ENCODE measurements around the gene HYI.
"Not testable (repeated sequence)": the region's sequence is repeated elsewhere in the genome, so short reads cannot be mapped to it uniquely, and the experiment has no call there.

HYI gene

DNA sequence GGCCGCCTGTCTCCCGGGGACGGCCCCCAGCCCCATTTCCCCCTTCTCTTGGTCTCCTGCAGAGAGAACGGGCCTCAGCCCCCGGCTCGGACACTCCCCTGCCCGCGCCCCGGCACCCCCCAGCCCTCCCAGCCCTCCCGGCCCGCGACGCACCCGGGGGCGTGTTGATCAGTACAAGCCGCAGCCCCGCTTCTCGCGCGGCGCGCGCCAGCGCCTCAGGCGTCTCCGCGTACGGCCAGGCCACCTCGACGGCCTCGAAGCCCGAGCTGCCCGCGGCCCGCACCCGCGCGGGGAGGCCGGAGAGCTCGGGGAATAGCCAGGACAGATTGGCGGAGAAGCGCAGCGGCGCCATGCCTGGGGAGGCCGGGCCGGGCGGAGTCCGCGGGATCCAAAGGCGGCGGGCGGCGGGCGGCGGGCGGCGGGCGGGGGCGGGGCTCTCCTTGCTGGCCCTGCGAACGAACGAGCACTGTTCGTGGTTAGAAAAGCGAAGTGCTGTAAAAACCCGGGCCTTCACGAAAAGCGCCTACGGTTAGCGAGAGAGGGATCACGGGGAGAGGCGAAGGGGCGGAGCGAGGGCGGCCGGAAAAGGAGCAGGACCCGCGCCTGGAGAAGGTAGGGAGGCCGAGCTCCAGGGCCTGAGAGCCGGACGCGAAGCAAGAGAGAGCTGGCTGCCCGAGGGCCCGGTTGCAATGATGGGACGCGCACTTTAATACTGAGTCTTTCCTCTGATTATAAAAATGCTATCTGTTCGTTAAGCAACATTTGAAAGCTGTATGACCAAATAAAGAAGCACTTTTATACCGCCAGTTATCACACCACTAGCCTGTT is at the start of gene HYI:
TSS of gene HYI (minus strand) at position 490 of the 828 bp plus-strand sequence. CDS start at position 352, 138 bp downstream.
- DNase-seq = peak; percentile 69

DNA sequence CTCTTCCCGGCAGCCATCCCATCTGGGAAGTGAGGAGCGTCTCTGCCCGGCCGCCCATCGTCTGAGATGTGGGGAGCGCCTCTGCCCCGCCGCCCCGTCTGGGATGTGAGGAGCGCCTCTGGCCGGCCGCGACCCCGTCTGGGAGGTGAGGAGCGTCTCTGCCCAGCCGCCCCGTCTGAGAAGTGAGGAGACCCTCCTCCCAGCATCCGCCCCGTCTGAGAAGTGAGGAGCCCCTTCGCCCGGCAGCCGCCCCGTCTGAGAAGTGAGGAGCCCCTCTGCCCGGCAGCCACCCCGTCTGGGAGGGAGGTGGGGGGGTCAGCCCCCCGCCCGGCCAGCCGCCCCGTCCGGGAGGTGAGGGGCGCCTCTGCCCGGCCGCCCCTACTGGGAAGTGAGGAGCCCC is 48.1 kb upstream of the HYI start:
- not testable (repeated sequence) for DNase-seq

DNA sequence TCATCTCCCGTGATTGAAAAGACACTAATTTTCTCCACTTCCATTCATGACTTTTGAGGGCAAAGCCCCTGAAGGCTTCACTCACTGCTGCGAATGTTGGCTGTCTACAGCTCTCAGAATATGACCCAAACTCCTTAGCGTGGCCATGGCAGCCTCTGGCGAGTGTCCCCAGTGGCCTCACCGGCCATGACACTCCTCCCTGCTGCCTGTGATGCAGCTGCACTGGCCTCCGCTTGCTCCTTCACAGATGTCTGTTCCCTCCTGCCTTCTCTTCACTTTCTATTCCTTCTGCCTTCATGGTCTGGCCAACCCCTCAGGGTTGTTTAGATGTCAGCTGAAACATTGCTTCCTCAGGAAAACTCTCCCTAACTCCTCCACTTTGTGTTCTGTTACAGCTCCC is 46.2 kb upstream of the HYI start:
- DNase-seq = no peak

DNA sequence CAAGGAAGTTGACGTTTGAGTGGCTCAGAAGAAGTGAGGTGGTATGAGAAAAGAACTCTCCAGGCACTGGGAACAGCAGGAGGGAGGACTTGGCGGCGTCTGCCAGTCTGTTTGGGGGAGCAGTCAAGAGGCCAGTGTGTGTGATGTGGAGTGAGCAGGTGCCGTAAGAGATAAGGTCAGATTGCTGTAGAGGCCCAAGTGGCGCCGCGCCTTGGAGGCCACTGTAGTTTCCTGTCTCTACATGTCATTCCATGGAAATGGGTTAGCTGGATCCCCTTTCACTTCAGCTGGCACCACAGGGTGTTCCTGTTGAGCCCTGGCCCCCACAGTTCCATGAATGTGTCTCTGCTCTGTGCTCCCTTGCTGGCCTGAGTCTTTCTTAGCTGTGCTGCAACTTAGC is 41.5 kb upstream of the HYI start:
- no peak for DNase-seq

DNA sequence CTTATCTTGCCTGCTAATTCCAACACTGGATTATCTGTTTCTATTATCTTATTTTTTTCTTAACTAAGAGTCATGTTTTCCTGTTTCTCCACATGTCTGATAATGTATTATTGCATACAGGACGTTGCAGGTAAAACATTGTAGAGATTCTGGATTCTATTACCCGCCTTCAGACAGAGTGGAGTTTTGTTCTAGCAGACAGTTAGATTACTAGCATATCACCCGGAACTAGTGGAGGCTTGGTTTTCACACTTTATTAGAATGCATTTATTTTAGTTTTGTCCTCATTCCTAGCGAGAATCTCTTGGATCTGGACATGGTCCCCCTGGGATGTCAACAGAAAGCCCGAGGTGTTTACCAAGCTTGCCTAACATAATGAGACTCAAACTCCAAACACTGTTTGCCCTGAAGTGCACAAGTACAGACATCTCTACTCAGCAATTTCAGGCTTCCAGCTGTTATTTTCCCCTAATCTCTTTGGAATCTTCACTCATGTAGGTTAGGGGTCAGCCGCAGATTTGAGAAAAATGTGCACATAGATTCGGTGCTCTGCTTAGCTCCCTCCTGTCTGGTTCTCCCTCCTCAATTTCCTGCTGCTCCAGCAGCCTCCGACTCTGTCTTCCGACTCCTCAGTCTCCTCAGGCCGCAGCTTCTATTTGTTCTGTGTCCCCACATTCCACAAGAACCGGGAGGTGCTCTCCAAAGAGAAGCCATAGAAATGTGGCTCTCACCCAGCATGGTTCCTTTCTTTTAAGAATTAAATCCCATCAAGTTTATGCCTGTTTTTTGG is 40.1 kb upstream of the HYI start:
- no peak for DNase-seq

DNA sequence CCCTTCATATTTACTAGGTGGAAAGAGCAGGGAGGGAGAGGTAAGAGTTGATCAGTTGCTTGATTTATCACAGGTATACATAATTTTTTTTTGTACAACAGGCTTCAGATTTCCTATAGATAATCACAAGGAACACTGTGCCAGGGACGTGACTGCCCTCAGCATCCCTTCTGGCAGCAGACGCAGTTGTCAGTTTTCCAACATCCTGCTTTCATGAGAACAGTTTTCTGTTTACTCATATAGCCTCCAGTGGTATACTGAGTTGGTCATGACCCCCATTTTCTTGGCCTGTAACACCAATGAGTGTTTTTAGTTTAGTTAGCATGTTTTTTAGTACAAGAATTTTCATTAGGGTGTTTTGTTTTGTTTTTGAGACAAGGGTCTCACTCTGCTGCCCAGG is 39.1 kb upstream of the HYI start:
- DNase-seq = no peak

DNA sequence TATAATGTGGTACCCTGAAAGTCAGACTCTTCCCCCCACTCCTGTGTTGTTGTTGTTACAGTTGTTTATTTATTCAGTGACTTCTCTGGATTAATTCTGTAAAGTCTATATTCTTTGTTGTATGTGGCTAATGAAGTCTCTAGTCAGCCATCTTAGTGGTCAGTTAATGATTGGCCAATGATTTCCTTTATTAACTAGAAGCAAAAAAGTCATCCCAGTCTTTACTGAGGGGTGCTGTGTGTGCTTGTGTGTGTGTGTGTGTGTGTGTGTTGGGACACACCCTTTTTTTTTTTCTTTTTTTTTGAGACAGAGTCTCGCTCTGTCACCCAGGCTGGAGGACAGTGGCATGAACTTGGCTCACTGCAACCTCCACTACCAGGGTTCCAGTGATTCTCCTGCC is 37.3 kb upstream of the HYI start:
- DNase-seq = no peak

DNA sequence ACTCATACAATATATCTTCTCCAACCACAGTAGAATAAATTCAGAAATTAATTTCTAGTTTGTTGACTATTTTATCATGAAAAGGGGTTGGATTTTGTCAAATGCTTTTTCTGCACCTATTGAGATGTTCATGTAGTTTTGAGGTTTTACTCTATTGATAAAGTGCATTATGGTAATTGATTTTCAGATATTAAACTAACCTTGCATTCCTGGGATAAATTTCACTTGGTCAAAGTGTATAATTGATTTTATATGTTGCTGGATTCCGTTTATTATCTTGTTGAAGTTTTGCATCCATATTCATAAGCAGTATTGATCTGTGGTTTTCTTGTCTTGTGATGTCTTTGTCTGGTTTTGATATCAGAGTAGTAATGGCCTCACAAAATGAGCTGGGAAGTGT is 34.4 kb upstream of the HYI start:
- no peak for DNase-seq

DNA sequence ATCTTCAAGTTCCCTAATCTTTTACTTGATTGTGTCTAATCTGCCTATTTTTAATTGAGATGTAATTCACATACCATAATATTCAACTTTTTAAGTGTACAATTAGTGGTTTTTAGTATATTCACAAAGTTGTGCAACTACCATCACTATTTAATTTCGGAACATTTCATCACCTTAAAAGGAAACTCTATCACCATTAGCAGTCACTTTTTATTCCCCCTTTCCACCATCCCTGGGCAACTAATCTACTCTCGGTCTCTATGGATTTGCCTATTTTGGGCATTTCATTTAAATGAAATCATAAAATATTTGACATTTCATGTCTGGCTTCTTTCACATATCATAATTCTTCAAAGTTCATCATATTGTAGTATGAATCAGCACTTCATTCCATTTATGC is 30.6 kb upstream of the HYI start:
- DNase-seq = no peak

DNA sequence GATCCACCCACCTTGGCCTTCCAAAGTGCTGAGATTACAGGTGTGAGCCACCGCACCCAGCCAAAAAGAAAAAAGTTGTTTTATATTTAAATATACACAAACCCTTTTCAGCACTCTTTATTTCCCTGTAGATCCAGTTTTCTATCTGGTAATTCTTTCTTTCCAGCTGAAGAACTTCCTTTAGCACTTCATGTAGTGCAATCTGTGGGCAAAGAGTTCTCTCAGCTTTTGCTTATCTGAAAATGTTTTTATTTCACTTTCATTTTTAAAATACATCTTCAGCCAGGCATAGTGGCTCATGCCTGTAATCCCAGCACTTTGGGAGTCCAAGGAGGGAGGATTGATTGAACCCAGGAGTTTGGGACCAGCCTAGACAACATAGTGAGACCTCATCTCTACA is 28.5 kb upstream of the HYI start:
- no peak for DNase-seq

- DNase-seq = no peak
Measured at GRCh38 chr1:43481491-43481890, 27.8 kb upstream of the HYI start.

GRCh38 chr1:43479414-43479813 is 25.7 kb upstream of the HYI start:
- no peak for DNase-seq

- no peak for DNase-seq
Measured at GRCh38 chr1:43477716-43478115, 24.0 kb upstream of the HYI start.

- not testable (repeated sequence) for DNase-seq
Measured at GRCh38 chr1:43475611-43476401, 22.1 kb upstream of the HYI start.

DNA sequence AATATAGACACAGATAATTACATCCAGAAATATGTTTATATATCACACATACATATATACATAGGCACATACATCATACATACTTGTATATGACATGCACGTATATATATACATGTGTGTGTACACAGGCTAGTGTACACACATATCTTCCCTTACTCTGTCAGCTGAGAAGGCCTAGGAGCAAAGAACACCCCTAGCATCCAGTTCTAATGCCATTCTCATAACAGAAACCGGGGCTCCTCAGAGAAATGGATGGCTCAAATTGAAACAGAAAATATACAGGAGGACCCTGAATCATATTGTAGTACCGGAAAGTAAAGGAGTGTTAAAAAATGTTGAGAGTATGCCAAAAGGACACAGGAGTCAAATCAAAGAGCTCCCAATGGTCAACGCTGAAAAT is 19.7 kb upstream of the HYI start:
- DNase-seq = no peak

GRCh38 chr1:43472463-43473151 is 18.9 kb upstream of the HYI start:
- DNase-seq = not testable (repeated sequence)

DNA sequence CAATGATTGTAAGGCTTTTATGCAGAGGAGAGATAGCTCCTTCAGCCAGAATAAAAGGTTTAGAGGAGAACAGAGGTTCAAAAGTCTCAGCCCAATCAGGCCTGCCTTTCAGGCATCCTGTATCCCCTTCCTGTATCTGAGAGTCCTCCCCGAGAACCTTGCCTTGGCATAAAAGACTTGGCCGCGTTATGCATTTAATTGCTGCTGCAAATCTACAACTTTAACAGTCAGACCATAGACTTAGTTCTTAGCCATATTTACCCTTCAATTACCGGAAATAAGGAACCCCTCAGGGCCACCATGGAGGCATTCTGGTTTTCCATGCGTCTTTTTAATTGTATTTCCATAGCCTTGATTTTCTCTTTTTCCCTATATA is 18.3 kb upstream of the HYI start:
- DNase-seq = no peak

GRCh38 chr1:43469932-43470331 is 16.2 kb upstream of the HYI start:
- no peak for DNase-seq

- no peak for DNase-seq
Measured at GRCh38 chr1:43468414-43468813, 14.7 kb upstream of the HYI start.

GRCh38 chr1:43466403-43466802 is 12.7 kb upstream of the HYI start:
- no peak for DNase-seq

- DNase-seq = no peak
Measured at GRCh38 chr1:43465505-43466067, 11.9 kb upstream of the HYI start.

DNA sequence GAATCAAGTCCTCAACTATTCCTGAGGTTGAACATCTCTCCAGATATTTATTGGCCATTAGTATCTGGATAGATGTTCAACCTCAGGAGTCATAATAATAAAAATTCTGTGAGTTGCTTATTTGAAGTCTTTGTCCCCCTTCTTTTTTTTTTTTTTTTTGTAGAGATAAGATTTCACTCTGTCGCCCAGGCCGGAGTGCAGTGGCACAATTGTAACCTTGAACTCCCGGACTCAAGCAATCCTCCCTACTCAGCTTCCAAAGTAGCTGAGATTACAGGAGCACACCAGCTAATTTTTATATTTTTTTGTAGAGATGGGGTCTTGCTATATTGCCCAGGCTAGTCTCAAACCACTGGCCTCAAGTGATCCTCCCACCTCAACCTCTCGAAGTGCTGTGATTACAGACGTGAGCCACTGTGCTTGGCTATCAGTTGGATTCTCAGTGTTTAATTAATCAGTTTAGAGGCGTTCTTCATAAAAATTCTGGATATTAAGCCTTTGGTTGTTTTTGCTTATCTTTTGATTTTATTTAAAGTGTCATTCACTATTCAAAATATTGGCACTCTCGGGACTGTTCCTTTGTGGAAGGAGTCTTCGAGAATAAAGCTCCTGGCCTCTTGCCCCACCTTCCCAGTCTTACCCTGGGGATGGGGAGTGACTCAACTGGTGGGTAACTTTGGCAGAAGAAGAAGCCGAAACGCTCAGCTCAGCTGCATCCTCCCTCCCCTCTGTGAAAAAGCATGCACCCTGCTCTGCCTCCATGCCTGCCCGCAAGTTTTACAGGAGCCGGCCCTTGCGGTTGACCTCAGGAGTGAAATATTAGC is 11.2 kb upstream of the HYI start:
- no peak for DNase-seq
